Aorta (tissue), 5 donors: ENCODE measurements around the gene LRRC1. TPM values are rescaled to one million over a fixed set of nuclear protein-coding genes. Genes with fewer than 3 reads are reported as not detected.
A peak's percentile ranks its signal among the peaks of the same experiment; 100 is the strongest.
"Not testable (repeated sequence)": the region's sequence is repeated elsewhere in the genome, so short reads cannot be mapped to it uniquely, and the experiment has no call there.

Source experiments
- ATAC-seq: fragments of 200-7000 bp; cut with Tn5 transposase; one replicate; pipeline ENCODE4 v1.9.1; 2022; ENCODE audit warnings: moderate library complexity; ENCODE audit not compliant: low FRiP score
- DNase-seq, 2 donors: peaks; one replicate each; pipeline ENCODE4 v3.0.0-alpha.2; 2020
- H3K27ac ChIP-seq, 2 donors: one replicate each; pipeline ENCODE4 v1.5.1; 2013; ENCODE audit warnings: low read length in 2 of 2, mild to moderate bottlenecking in 2 of 2, moderate library complexity in 2 of 2, control low read depth in 1 of 2, inconsistent platforms in 1 of 2, low read depth in 1 of 2
- H3K27me3 ChIP-seq, 2 donors: one replicate each; pipeline ENCODE4 v1.6.1; 2013; ENCODE audit warnings: control low read depth in 1 of 2, low read length in 1 of 2, mild to moderate bottlenecking in 1 of 2, moderate library complexity in 1 of 2; ENCODE audit not compliant: insufficient read depth in 2 of 2, control insufficient read depth in 1 of 2
- H3K36me3 ChIP-seq, 2 donors: one replicate each; pipeline ENCODE4 v1.6.1; 2013; ENCODE audit warnings: control low read depth in 1 of 2, low read length in 1 of 2, mild to moderate bottlenecking in 1 of 2; ENCODE audit not compliant: insufficient read depth in 2 of 2, control insufficient read depth in 1 of 2
- H3K4me1 ChIP-seq, 2 donors: one replicate each; pipeline ENCODE4 v1.6.1; 2013; ENCODE audit warnings: low read length in 2 of 2, control low read depth in 1 of 2, mild to moderate bottlenecking in 1 of 2, moderate library complexity in 1 of 2; ENCODE audit not compliant: insufficient read depth in 2 of 2, control insufficient read depth in 1 of 2
- H3K4me3 ChIP-seq, 2 donors: one replicate each; pipeline ENCODE4 v1.5.1; 2013; ENCODE audit warnings: low read length in 2 of 2, control low read depth in 1 of 2, mild to moderate bottlenecking in 1 of 2
- H3K9me3 ChIP-seq: one replicate; pipeline ENCODE4 v1.6.1; 2013; ENCODE audit warnings: mild to moderate bottlenecking, low read length; ENCODE audit not compliant: control insufficient read depth
- WGBS, 2 donors: extraction: QIAGEN DNeasy Blood & Tissue Kit; methylation state at CpG; one replicate each; pipeline ENCODE4 v1.1.7; 2013; 5-methylcytosine and 5-hydroxymethylcytosine counted together
- intact Hi-C, 2 donors: fragments of 100-400 bp; cut with DNase I; formaldehyde crosslinking; loops; one replicate each; pipeline versions ENCODE4 v1.14.2 to v1.15.0; 2022
- polyA plus RNA-seq, 2 donors: library from polyadenylated mRNA; stranded (reverse); fragments of 200-250 nt; gene quantifications; one replicate each; pipeline ENCODE4 v1.2.3, GENCODE V29; 2013
- total RNA-seq, 2 donors: library from RNA; stranded (reverse); fragmentation: NEBNext Ultra II Directional; extraction: Animal tissue kit (Norgen Biotek cat#: 25700); gene quantifications; one replicate each; pipeline ENCODE4 v1.2.1, GENCODE V29; 2021
- donor health status: healthy with polysubstance abuse.
- donor health status: Bipolar disorder and iron deficiency.
- donor health status: DM: no; HTN: no; CAD: no.
- donor health status: DM: no; HTN: no; CAD: no.
- donor health status: DM: yes; HTN: yes; CAD: no.

Gene LRRC1
- total and polyA plus RNA-seq, 4 donors = 5.5 to 25.4 (median 15.8) TPM

DNA sequence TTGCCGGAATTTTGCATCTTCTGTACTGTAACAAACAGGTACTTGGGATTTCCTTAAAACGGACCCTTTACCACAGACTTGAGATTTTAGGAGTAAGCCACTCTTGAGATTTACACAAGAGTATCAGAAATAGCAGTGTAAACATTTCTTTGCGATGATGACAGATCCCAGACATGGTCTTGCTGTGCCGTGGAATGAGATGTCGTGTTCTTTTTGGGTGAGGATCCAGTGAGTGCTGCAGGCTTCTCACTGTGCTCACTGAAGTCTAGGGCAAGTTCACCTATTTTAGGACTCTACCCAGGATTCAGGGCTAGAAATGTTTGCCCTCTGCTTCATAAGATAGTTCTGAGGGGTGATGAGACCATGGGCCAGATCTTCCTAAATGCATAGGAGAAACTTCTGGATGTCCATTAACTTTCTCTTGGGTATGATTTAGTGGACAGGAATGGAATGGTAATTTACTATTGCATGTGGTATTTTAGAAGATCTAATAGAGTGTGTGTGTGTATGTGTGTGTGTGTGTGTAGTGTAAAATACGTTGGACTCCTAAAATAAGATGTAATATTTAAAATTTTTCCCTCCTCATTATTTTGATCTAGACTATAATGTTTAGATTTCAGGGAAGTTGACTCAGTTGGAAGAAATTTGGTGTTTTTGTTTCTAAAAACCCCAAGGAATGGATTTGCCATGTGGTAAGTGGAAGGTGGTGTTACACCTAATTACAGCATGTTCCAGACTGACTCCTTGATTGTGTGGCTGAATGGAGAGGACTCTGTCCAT, 8.5 kb downstream of the LRRC1 start:
- Histone ChIP-seq H3K27me3 (no peaks in the 10 kb centered on the region), H3K27ac (peak overlapping the region; percentile 65 to 80), H3K4me1 (peaks cover 6 to 7% of the 10 kb centered on the region in 2 donors), H3K4me3 (no peak overlapping the region), H3K9me3 (no peaks in the 10 kb centered on the region), H3K36me3 (no peaks in the 10 kb centered on the region)
- 4 to 6% methylated on average over 6 of the region's 6 CpGs for WGBS, 2 donors
- intact Hi-C loops = no loop called here
- DNase-seq = no peak
- peak; percentile 73 for ATAC-seq

DNA sequence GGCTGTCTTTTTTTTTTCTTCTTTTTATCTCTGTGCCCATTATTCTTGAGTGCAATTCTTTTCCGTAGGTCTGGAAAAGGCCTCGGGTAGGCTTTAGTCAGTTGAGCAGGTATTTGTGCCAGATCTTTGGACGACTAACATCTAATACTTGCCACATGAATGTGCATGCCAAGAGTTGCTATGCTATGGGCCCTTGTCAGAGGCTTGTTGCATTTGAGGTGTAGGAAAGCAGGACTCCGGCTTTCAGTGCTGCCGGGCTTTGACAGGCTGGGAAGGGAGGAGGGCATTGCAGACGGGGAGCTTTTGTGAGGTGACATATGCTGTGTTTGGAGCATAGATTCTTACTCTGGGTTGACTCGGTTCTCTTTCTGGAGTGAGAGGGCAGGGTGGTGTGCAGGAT, 10.2 kb downstream of the LRRC1 start:
- Histone ChIP-seq H3K36me3 (no peaks in the 10 kb centered on the region), H3K4me1 (peaks cover 6 to 7% of the 10 kb centered on the region in 2 donors), H3K9me3 (no peaks in the 10 kb centered on the region), H3K27me3 (no peaks in the 10 kb centered on the region), H3K4me3 (no peak overlapping the region), H3K27ac (peak overlapping the region in 1 of 2 donors; percentile 71)
- WGBS, 2 donors = 4 to 14% methylated on average over 7 of the region's 7 CpGs
- no peak for ATAC-seq
- DNase-seq = no peak
- intact Hi-C loops = no loop called here

- Histone ChIP-seq H3K9me3 (no peaks in the 10 kb centered on the region), H3K4me1 (peaks cover 6 to 7% of the 10 kb centered on the region in 2 donors)
- ATAC-seq = no peak
Measured at GRCh38 chr6:53805725-53806124, 10.9 kb downstream of the LRRC1 start.

DNA sequence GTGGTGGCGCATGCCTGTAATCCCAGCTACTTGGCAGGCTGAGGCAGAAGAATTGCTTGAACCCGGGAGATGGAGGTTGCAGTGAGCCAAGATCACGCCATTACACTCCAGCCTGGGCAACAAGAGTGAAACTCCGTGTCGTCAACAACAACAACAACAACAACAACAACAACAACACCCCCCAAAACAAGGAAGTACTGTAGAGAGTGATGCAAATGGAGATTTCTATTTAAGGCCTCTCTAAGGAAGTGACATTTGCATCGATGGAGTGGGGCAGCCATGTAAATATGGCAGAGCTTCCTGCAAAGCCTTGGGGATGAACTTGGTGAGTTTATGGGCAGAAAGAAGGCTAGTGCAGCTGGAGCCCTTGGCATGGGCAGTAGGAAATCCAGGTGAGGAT, 12.8 kb downstream of the LRRC1 start:
- H3K36me3 ChIP-seq, DNase-seq, intact Hi-C loops, H3K4me1 ChIP-seq, H3K9me3 ChIP-seq, H3K4me3 ChIP-seq, H3K27me3 ChIP-seq, H3K27ac ChIP-seq, ATAC-seq: not testable (repeated sequence)
- WGBS, 2 donors = 90 to 93% methylated on average over 6 of the region's 6 CpGs

More at GRCh38 chr6:53805725-53806124, 10.9 kb downstream of the LRRC1 start:
- no peaks in the 10 kb centered on the region for H3K36me3 ChIP-seq
- DNase-seq = no peak
- intact Hi-C loops = no loop called here
- H3K27me3 ChIP-seq = no peaks in the 10 kb centered on the region
- 67 to 73% methylated on average over 4 of the region's 4 CpGs for WGBS, 2 donors
- no peak overlapping the region for H3K4me3 ChIP-seq
- H3K27ac ChIP-seq = peak overlapping the region in 1 of 2 donors; percentile 19

DNA sequence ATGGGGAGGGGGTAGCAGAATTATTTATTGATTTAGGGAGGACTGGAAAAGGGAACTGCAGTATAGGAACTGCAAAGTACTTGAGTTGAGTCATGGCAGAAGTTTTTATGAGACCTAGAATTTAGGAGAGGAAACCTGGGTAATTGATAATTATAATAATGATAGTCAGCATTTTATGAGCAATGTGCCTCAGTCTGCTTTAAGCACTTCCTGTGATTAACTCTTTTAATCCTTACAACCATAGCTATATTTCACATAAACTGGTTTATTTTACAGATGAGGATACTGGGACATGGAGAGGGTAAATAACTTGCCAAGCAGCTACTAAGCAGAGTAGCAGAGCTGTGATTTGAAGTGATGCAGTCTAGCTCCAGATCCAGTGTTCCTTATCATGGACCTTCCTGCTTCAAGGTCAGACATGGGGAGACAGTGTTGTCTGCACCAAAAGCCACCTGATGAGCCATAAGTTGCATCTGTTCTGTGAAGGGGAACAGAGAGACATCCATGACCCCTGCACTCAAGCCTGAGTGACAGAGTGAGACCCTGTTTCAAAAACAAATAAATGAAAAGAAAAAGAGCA, 13.6 kb downstream of the LRRC1 start:
- intact Hi-C loops = no loop called here
- peaks cover 3 to 5% of the 10 kb centered on the region in 2 donors for H3K4me1 ChIP-seq
- no peaks in the 10 kb centered on the region for H3K36me3 ChIP-seq
- H3K9me3 ChIP-seq = no peaks in the 10 kb centered on the region
- ATAC-seq (no peak), DNase-seq (no peak)
- H3K27ac ChIP-seq = no peak overlapping the region
- H3K27me3 ChIP-seq = no peaks in the 10 kb centered on the region
- no peak overlapping the region for H3K4me3 ChIP-seq

DNA sequence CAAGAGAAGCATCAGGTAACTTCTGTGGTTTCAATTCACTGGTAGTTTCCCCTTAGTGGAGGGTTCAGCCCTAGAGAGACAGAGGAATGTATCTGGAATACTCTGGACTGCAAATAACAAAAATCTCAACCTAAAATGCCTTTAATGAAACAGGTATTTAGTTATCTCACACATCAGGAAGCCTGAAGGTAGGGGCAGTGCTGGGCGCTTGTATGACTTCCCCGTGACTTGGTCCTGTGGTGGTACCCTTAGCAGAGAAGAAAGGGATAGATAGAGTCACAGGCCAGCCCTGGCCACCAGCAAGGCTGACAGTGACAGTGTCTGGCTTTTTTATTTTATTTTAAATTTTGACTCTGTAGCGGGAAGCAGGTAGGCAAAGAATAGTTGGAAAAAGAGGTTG, 14.9 kb downstream of the LRRC1 start:
- ATAC-seq (no peak), DNase-seq (no peak)
- Histone ChIP-seq H3K9me3 (no peaks in the 10 kb centered on the region), H3K4me3 (no peak overlapping the region), H3K36me3 (no peaks in the 10 kb centered on the region), H3K4me1 (peaks cover 0 to 8% of the 10 kb centered on the region in 2 donors), H3K27me3 (no peaks in the 10 kb centered on the region), H3K27ac (no peak overlapping the region)
- intact Hi-C loops = no loop called here
- WGBS, 2 donors = 97 to 99% methylated on average over 3 of the region's 3 CpGs

GRCh38 chr6:53811082-53811481, 16.3 kb downstream of the LRRC1 start:
- Histone ChIP-seq H3K27ac (no peak overlapping the region), H3K27me3 (no peaks in the 10 kb centered on the region), H3K4me1 (peaks cover 0 to 5% of the 10 kb centered on the region in 2 donors), H3K9me3 (no peaks in the 10 kb centered on the region), H3K4me3 (no peak overlapping the region), H3K36me3 (no peaks in the 10 kb centered on the region)
- 50 to 52% methylated on average over 4 of the region's 4 CpGs for WGBS, 2 donors
- intact Hi-C loops = no loop called here
- DNase-seq = no peak
- no peak for ATAC-seq

GRCh38 chr6:53811746-53812145, 16.9 kb downstream of the LRRC1 start:
- WGBS, 2 donors = 74 to 78% methylated on average over 5 of the region's 5 CpGs
- H3K9me3 ChIP-seq = no peaks in the 10 kb centered on the region
- H3K27ac ChIP-seq = no peak overlapping the region

DNA sequence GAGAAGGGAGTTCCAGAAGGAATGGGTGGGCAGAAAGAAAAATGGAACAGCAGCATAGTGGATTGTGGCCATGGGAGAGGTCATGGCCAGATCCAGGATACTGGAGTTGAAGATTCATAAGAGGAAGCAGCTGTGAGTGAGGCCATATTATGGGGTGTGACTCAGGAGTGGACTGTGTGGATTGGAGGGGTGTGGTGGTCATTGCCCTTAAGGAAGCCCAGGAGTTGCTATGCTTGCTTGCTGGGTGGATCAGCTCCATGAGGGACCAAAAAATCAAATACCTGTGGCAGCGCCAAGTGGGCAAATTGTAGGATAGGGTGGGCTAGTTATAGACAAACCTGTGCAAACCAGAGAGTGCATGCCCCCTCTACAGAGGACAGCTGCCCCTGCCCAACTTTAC, 18.3 kb downstream of the LRRC1 start:
- H3K27ac ChIP-seq = no peak overlapping the region
- H3K27me3 ChIP-seq = no peaks in the 10 kb centered on the region
- H3K4me1 ChIP-seq = peaks cover 0 to 5% of the 10 kb centered on the region in 2 donors
- DNase-seq (no peak), ATAC-seq (no peak)
- H3K9me3 ChIP-seq = no peaks in the 10 kb centered on the region
- 99 to 100% methylated on average over 1 of the region's 1 CpG for WGBS, 2 donors
- intact Hi-C loops = no loop called here
- H3K36me3 ChIP-seq = no peaks in the 10 kb centered on the region
- no peak overlapping the region for H3K4me3 ChIP-seq

More at GRCh38 chr6:53811746-53812145, 16.9 kb downstream of the LRRC1 start:
- ATAC-seq = no peak
- Histone ChIP-seq H3K27me3 (no peaks in the 10 kb centered on the region), H3K4me1 (peaks cover 0 to 5% of the 10 kb centered on the region in 2 donors), H3K36me3 (no peaks in the 10 kb centered on the region), H3K4me3 (no peak overlapping the region)
- no peak for DNase-seq
- intact Hi-C loops = no loop called here
